Cardiac fibroblast (primary cell): ENCODE measurements around the gene SLC12A5.

Source experiments
- DNase-seq, 2 donors: peaks; one replicate each; pipeline versions ENCODE4 v3.0.0 to v3.0.0-alpha.2; 2010; ENCODE audit warnings: low read depth in 2 of 2
- H3K4me3 ChIP-seq, 2 donors: replicated peaks in 1 of 2; 1 replicate in 1 of 2; 2 replicates in 1 of 2; pipeline ENCODE4 v1.5.1; 2011; ENCODE audit warnings: low read depth in 2 of 2, low read length in 2 of 2, mild to moderate bottlenecking in 2 of 2, moderate library complexity in 1 of 2
- TF ChIP-seq, protein P1 (sequence below): IDR thresholded peaks from one replicate; pipeline ENCODE4 v1.5.1; 2011; ENCODE audit warnings: low read depth, mild to moderate bottlenecking, low read length, inconsistent platforms

The SLC12A5 gene

DNA sequence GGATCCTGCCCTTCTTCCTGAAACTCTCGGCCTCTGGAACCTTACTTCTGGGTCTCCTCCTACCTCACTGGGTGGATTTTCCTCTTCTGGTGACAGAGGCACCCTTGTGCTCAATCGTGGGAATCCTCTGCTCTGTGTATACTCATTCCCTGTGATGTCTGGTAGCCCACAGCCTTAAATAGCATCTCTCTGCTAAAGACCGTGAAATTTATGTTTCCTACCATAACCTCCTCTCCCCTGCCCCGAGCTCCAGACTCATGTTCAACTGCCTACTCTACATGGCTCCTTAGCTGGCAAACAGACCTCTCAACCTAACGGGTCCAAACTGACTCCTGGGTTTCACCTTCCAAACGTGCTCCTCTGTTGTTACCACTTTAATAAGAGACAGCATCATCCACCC is 10.4 kb upstream of the SLC12A5 start:
- TF ChIP-seq, protein P1, sequence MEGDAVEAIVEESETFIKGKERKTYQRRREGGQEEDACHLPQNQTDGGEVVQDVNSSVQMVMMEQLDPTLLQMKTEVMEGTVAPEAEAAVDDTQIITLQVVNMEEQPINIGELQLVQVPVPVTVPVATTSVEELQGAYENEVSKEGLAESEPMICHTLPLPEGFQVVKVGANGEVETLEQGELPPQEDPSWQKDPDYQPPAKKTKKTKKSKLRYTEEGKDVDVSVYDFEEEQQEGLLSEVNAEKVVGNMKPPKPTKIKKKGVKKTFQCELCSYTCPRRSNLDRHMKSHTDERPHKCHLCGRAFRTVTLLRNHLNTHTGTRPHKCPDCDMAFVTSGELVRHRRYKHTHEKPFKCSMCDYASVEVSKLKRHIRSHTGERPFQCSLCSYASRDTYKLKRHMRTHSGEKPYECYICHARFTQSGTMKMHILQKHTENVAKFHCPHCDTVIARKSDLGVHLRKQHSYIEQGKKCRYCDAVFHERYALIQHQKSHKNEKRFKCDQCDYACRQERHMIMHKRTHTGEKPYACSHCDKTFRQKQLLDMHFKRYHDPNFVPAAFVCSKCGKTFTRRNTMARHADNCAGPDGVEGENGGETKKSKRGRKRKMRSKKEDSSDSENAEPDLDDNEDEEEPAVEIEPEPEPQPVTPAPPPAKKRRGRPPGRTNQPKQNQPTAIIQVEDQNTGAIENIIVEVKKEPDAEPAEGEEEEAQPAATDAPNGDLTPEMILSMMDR: no peak
- DNase-seq: no peak
- H3K4me3 ChIP-seq: no peak overlapping the region

DNA sequence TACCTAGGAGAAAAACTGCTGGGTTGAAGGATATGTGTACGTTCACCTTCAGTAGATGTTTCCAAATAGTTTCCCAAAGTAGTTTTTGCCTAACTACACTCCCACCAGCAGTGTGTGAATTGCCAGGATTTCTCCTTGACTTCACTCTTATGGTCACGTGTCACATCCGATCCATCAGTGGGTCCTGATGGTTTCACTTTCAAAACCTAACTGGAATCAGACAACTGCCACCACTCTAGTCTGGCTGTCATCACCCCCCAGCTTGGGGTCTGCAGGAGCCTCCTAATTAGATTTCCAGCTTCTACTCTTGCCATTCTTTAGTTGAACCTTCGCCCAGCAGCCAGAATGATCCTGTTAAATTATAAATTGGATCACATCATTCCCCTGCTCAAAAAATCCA is 8.5 kb upstream of the SLC12A5 start:
- DNase-seq: no peak
- H3K4me3 ChIP-seq: no peak overlapping the region
- TF ChIP-seq, protein P1: no peak

DNA sequence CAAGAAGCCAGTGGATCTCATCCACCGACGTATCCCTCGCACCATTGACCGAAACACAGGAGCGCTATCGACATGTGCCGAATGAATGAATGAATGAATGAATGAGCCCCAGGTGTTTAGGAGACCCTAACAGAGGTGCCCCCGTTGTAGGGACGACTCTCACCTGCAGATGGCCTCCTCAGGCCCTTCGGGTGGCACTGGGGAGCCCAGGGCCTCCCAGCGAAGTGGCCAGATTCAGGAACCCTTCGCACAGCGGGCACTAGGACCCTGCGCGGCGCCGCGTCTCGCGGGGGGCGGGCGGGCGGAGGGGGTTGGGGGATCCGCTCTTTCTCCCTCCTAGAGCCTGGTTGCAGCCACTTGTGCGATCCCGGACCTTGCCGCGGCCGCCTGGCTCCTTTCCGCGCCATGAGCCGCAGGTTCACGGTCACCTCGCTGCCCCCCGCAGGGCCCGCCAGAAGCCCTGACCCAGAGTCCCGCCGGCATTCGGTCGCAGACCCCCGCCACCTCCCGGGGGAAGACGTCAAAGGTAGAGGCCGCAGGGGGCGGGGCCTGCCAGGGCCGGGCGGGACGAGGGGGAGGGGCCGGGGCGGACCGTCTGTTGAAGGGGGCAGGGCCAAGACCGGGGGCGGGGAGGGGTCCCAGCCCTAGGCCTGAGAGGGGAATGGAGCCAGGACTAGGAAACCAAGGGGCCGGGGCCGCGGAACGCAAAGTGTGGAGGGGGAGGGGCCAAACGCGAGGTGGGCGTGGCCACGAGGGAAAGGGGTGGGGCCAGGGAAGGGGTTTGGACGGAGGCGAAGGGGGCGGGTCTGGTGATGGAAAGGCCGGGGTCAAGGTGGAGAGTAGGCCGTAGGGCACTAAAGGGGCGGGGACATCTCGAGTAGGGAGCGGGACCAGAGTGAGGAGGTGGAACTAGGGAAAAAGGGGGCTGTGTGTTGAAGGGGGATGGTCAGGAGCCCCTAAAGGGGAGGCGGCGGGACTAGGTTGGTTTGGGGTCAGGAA is 7.4 kb upstream of the SLC12A5 start:
- H3K4me3 ChIP-seq: peak overlapping the region; percentile 29 to 42
- TF ChIP-seq, protein P1: no peak
- DNase-seq: no peak

DNA sequence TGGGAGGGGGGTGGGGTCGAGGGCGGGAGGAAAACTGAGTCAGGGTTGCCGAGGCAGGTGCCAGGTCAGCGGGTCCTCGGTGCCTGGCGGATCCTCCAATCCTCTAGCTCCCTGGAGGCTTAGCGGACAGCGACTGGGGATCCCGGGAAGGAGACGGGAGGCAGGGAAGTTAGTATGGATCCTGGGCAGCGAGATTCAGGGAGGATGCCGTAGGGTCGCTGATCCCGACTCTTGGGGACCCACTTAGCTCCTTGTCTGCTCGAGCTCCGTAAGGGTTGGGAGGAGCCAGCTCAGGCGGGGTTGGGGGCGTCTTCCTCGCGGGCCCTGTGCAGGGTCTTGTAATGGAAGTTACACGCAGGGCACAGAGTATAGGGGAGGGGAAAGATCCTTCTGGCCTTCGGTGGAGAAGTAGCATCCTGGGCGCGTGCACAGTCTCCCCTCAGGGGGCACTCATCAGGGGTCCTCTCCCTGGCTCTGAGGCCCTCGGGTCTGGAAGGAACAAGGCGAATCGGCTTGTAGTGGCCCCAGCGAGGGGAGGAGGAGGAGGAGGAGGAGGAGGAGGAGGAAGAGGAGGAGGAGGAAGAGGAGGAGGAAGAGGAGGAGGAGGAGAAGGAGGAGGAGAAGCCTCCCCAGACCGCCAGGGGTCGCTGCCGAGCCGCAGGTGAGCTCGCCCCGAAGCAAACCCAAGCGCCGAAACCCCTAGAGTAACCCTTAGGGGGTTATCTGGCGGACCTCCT is 6.4 kb upstream of the SLC12A5 start:
- H3K4me3 ChIP-seq: peak overlapping the region; percentile 8 to 21
- TF ChIP-seq, protein P1: peak; percentile 81
- peak; percentile 32 to 41 for DNase-seq

DNA sequence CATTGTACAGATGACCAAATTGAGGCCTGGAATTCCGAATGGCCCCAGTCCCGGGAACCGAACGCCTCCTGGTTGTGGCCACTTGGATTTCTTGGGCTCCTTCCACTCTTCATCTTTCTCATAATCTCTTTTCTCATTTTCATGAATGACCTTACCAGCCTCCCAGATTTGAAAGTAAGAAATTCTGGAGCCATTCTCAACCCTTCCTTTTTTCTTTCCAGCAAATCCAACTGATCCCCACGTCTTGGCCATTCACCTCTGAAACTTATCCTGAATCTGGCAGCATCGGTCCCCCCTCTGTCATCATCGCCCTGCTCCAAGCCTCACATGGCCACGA is 5.9 kb upstream of the SLC12A5 start:
- TF ChIP-seq, protein P1: no peak
- DNase-seq: no peak
- no peak overlapping the region for H3K4me3 ChIP-seq

DNA sequence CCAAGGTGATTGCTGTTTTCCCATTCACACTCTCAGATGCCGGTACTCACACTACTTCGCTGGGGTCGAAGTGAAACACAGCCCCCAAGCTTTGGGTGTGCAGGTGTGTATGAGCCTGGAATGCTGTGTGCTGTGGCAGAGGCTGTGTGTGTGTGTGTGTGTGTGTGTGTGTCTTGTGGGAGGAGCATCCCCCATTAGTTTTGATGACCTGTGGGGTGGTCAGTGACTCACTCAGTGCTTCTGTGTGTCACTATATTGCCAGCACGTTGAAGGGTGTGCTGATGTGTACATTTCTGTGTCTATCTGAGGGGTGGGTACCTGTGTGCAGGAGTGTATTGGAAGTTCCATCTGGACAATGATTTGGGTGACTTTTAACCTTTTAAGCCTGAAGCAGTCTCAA is 5.0 kb upstream of the SLC12A5 start:
- H3K4me3 ChIP-seq: no peak overlapping the region
- DNase-seq: no peak
- TF ChIP-seq, protein P1: no peak
